NCI-H524 treated with DMSO at 0.1 percent for 48 hours (cell line): ENCODE results near the gene GPR63.

Experiments used
- DNase-seq: peaks from one replicate; lab custom pipeline; 2025; lab: John Stamatoyannopoulos, UW

The GPR63 gene

GRCh38 chr6:96755096-96755495, 82.2 kb downstream of the GPR63 start:
- no peak for DNase-seq

GRCh38 chr6:96749891-96750290, 87.4 kb downstream of the GPR63 start:
- no peak for DNase-seq
